Common myeloid progenitor, CD34-positive (primary cell): ENCODE data around the gene GALNT15.

ENCODE experiments used
- CTCF ChIA-PET: fragments of 350-600 bp; sonication (Branson Sonifier 250); formaldehyde crosslinking; loops from one replicate; lab custom pipeline; 2021; ENCODE audit warnings: antibody characterized with exemption; lab: Charles Lee
- POLR2A ChIA-PET: fragments of 350-600 bp; sonication (Branson Sonifier 250); formaldehyde crosslinking; loops from one replicate; lab custom pipeline; 2021; ENCODE audit warnings: antibody characterized with exemption; lab: Charles Lee
- DNase-seq, 3 donors: peaks; one replicate each; pipeline versions ENCODE4 v3.0.0 to v3.0.0-alpha.2; 2013
- H3K27ac ChIP-seq, 2 experiments: 1 replicate in 1 of 2; 2 replicates in 1 of 2; pipeline ENCODE4 v1.7.0; 2013; ENCODE audit warnings: inconsistent platforms in 2 of 2, low read length in 2 of 2, mild to moderate bottlenecking in 2 of 2, low read depth in 1 of 2, moderate library complexity in 1 of 2; ENCODE audit not compliant: severe bottlenecking in 2 of 2, insufficient read depth in 1 of 2, poor library complexity in 1 of 2
- H3K27me3 ChIP-seq, 5 experiments: replicated peaks in 2 of 5; 1 replicate in 3 of 5; 2 replicates in 2 of 5; pipeline versions ENCODE4 v1.6.1 to v1.7.0; 2013; ENCODE audit warnings: low read length in 4 of 5, mild to moderate bottlenecking in 2 of 5, moderate library complexity in 2 of 5, inconsistent platforms in 1 of 5; ENCODE audit not compliant: insufficient read depth in 5 of 5, control insufficient read depth in 4 of 5
- H3K36me3 ChIP-seq, 4 experiments: 1 replicate in 2 of 4; 2 replicates in 2 of 4; pipeline versions ENCODE4 v1.6.1 to v1.7.0; 2013; ENCODE audit warnings: low read length in 3 of 4, control low read depth in 1 of 4, mild to moderate bottlenecking in 1 of 4; ENCODE audit not compliant: control insufficient read depth in 4 of 4, insufficient read depth in 4 of 4
- H3K4me1 ChIP-seq, 4 experiments: 1 replicate in 3 of 4; 2 replicates in 1 of 4; pipeline versions ENCODE4 v1.6.1 to v1.7.1; 2013; ENCODE audit warnings: low read length in 3 of 4, mild to moderate bottlenecking in 3 of 4, control low read depth in 1 of 4, inconsistent platforms in 1 of 4, moderate library complexity in 1 of 4; ENCODE audit not compliant: control insufficient read depth in 4 of 4, insufficient read depth in 4 of 4; ENCODE audit errors: control extremely low read depth in 1 of 4
- H3K4me3 ChIP-seq, 7 experiments: 1 replicate in 4 of 7; 2 replicates in 3 of 7; pipeline versions ENCODE4 v1.5.1 to v1.7.0; 2013; ENCODE audit warnings: mild to moderate bottlenecking in 7 of 7, low read length in 6 of 7, moderate library complexity in 6 of 7, inconsistent platforms in 2 of 7, low read depth in 2 of 7, control low read depth in 1 of 7; ENCODE audit not compliant: insufficient read depth in 4 of 7, control insufficient read depth in 1 of 7; ENCODE audit errors: extremely low read depth in 1 of 7
- H3K9me3 ChIP-seq, 5 experiments: 1 replicate in 4 of 5; 2 replicates in 1 of 5; pipeline versions ENCODE4 v1.6.1 to v1.7.1; 2013; ENCODE audit warnings: low read length in 4 of 5, mild to moderate bottlenecking in 2 of 5, inconsistent platforms in 1 of 5, low read depth in 1 of 5, moderate library complexity in 1 of 5; ENCODE audit not compliant: control insufficient read depth in 4 of 5, insufficient read depth in 2 of 5; ENCODE audit errors: control extremely low read depth in 1 of 5
- WGBS: methylation state at CpG from one replicate; pipeline ENCODE4 v1.1.5; 2013; ENCODE audit not compliant: insufficient coverage; 5-methylcytosine and 5-hydroxymethylcytosine counted together

The GALNT15 gene

GRCh38 chr3:16240229-16241023 lies 65.9 kb downstream of the GALNT15 start:
- WGBS, result 100% methylated on average over 4 of the region's 6 CpGs
- no peak for DNase-seq
- POLR2A ChIA-PET, result no interaction called here
- Histone ChIP-seq H3K4me1 (peaks cover 0 to 2% (median 0%) of the 10 kb centered on the region in 4 experiments), H3K27me3 (no peaks in the 10 kb centered on the region), H3K27ac (no peak overlapping the region), H3K4me3 (no peak overlapping the region), H3K9me3 (no peaks in the 10 kb centered on the region), H3K36me3 (no peaks in the 10 kb centered on the region)
- CTCF ChIA-PET, result interaction anchor here (1.0 to 1.9 kb wide), 5 partner anchors 10 to 418 kb away, joined by 3 to 5 read pairs (median 4); no protein-coding TSS in a partner anchor

- Histone ChIP-seq H3K9me3 (no peaks in the 10 kb centered on the region), H3K27me3 (no peaks in the 10 kb centered on the region), H3K36me3 (no peaks in the 10 kb centered on the region), H3K27ac (no peak overlapping the region), H3K4me1 (peaks cover 0 to 2% (median 0%) of the 10 kb centered on the region in 4 experiments), H3K4me3 (no peak overlapping the region)
- WGBS, result 85% methylated on average over 2 of the region's 5 CpGs
- ChIA-PET CTCF (interaction anchor here (1.0 to 1.9 kb wide), 5 partner anchors 10 to 419 kb away, joined by 3 to 5 read pairs (median 4); no protein-coding TSS in a partner anchor), POLR2A (no interaction called here)
- DNase-seq, result no peak
Observed at GRCh38 chr3:16241225-16241624, 66.7 kb downstream of the GALNT15 start.

GRCh38 chr3:16242177-16242576 lies 67.7 kb downstream of the GALNT15 start:
- Histone ChIP-seq H3K9me3 (no peaks in the 10 kb centered on the region), H3K36me3 (no peaks in the 10 kb centered on the region), H3K27ac (no peak overlapping the region), H3K4me1 (peaks cover 0 to 2% (median 0%) of the 10 kb centered on the region in 4 experiments), H3K4me3 (no peak overlapping the region), H3K27me3 (no peaks in the 10 kb centered on the region)
- ChIA-PET CTCF (interaction anchor here (1.0 to 1.9 kb wide), 2 partner anchors 10 to 193 kb away, joined by 4 to 5 read pairs; no protein-coding TSS in a partner anchor), POLR2A (no interaction called here)
- no peak for DNase-seq
- WGBS, result 92% methylated on average over 2 of the region's 5 CpGs

- Histone ChIP-seq H3K4me3 (no peak overlapping the region), H3K36me3 (no peaks in the 10 kb centered on the region), H3K9me3 (no peaks in the 10 kb centered on the region), H3K27ac (no peak overlapping the region), H3K27me3 (no peaks in the 10 kb centered on the region), H3K4me1 (peaks cover 0 to 5% (median 0%) of the 10 kb centered on the region in 4 experiments)
- POLR2A ChIA-PET, result no interaction called here
- 66% methylated on average over 6 of the region's 9 CpGs for WGBS
- CTCF ChIA-PET, result interaction anchor here (1.0 to 1.8 kb wide), 7 partner anchors 9 to 431 kb away, joined by 3 to 8 read pairs (median 5); no protein-coding TSS in a partner anchor
- no peak for DNase-seq
Observed at GRCh38 chr3:16243706-16244490, 69.4 kb downstream of the GALNT15 start.

- 100% methylated on average over 2 of the region's 3 CpGs for WGBS
- POLR2A ChIA-PET, result no interaction called here
- H3K9me3 ChIP-seq, result no peaks in the 10 kb centered on the region
- no peaks in the 10 kb centered on the region for H3K27me3 ChIP-seq
- no peaks in the 10 kb centered on the region for H3K36me3 ChIP-seq
- no peak overlapping the region for H3K4me3 ChIP-seq
- no peak for DNase-seq
- no peak overlapping the region for H3K27ac ChIP-seq
- H3K4me1 ChIP-seq, result peaks cover 0 to 5% (median 0%) of the 10 kb centered on the region in 4 experiments
- CTCF ChIA-PET, result interaction anchor here (0.6 to 1.5 kb wide), 5 partner anchors 40 to 430 kb away, joined by 3 to 5 read pairs (median 4); no protein-coding TSS in a partner anchor
Observed at GRCh38 chr3:16245609-16246008, 71.1 kb downstream of the GALNT15 start.

GRCh38 chr3:16247282-16248061 lies 73.0 kb downstream of the GALNT15 start:
- WGBS, result 61% methylated on average over 12 of the region's 17 CpGs
- H3K27ac ChIP-seq, result no peak overlapping the region

More at GRCh38 chr3:16247282-16248061, 73.0 kb downstream of the GALNT15 start:
- DNase-seq, result peak; percentile 82 to 92 (median 89)
- ChIA-PET POLR2A (no interaction called here), CTCF (interaction anchor here (0.7 to 2.2 kb wide), 15 partner anchors 11 to 617 kb away, joined by 3 to 21 read pairs (median 4); partner anchors contain the start of genes DPH3 and OXNAD1)
- Histone ChIP-seq H3K36me3 (no peaks in the 10 kb centered on the region), H3K4me3 (no peak overlapping the region), H3K4me1 (peaks cover 0 to 5% (median 0%) of the 10 kb centered on the region in 4 experiments), H3K9me3 (no peaks in the 10 kb centered on the region), H3K27me3 (no peaks in the 10 kb centered on the region)
